ENCODE results near the gene ARSH. TPM values are rescaled to one million over a fixed set of nuclear protein-coding genes. Genes with fewer than 3 reads are reported as not detected.
"Not testable (repeated sequence)": the region's sequence is repeated elsewhere in the genome, so short reads cannot be mapped to it uniquely, and the experiment has no call there.

ARSH gene
- total RNA-seq: 0.12 TPM

- DNase-seq (ENCODE audit: low spot score): no peak
These were observed at the start of gene ARSH for GRCh38 chrX:3006495-3006894. TSS of gene ARSH (plus strand) at chrX:3006546. CDS start at chrX:3006613, 67 bp downstream.

- no peak for DNase-seq (ENCODE audit: low spot score)
These were observed 48.1 kb upstream of the ARSH start for GRCh38 chrX:2958199-2958598.

GRCh38 chrX:2960861-2961515 is 45.4 kb upstream of the ARSH start:
- no peak for DNase-seq (ENCODE audit: low spot score)

- DNase-seq (ENCODE audit: low spot score): no peak
These were observed 44.0 kb upstream of the ARSH start for GRCh38 chrX:2962381-2962780.

GRCh38 chrX:2963449-2963848 is 42.9 kb upstream of the ARSH start:
- DNase-seq (ENCODE audit: low spot score): not testable (repeated sequence)

- peak; percentile 16 for DNase-seq (ENCODE audit: low spot score)
These were observed 42.2 kb upstream of the ARSH start for GRCh38 chrX:2963992-2964794.

- DNase-seq (ENCODE audit: low spot score): no peak
These were observed 40.4 kb upstream of the ARSH start for GRCh38 chrX:2965965-2966364.

- DNase-seq (ENCODE audit: low spot score): no peak
These were observed 39.3 kb upstream of the ARSH start for GRCh38 chrX:2967012-2967411.

GRCh38 chrX:2967584-2967983 is 38.8 kb upstream of the ARSH start:
- no peak for DNase-seq (ENCODE audit: low spot score)

- DNase-seq (ENCODE audit: low spot score): peak; percentile 23
These were observed 38.1 kb upstream of the ARSH start for GRCh38 chrX:2967998-2968909.

- DNase-seq (ENCODE audit: low spot score): no peak
These were observed 37.3 kb upstream of the ARSH start for GRCh38 chrX:2969021-2969420.

- DNase-seq (ENCODE audit: low spot score): no peak
These were observed 34.0 kb upstream of the ARSH start for GRCh38 chrX:2972391-2972790.

- DNase-seq (ENCODE audit: low spot score): no peak
These were observed 31.4 kb upstream of the ARSH start for GRCh38 chrX:2974961-2975360.

GRCh38 chrX:2978639-2979038 is 27.7 kb upstream of the ARSH start:
- DNase-seq (ENCODE audit: low spot score): not testable (repeated sequence)

GRCh38 chrX:2984342-2984741 is 22.0 kb upstream of the ARSH start:
- no peak for DNase-seq (ENCODE audit: low spot score)

GRCh38 chrX:2989565-2989964 is 16.8 kb upstream of the ARSH start:
- DNase-seq (ENCODE audit: low spot score): no peak

GRCh38 chrX:3010532-3010931 is 4.2 kb downstream of the ARSH start:
- DNase-seq (ENCODE audit: low spot score): no peak

GRCh38 chrX:3017492-3017891 is 11.1 kb downstream of the ARSH start:
- DNase-seq (ENCODE audit: low spot score): no peak

- no peak for DNase-seq (ENCODE audit: low spot score)
These were observed 17.8 kb downstream of the ARSH start for GRCh38 chrX:3024176-3024575.

GRCh38 chrX:3026074-3026815 is 19.9 kb downstream of the ARSH start:
- peak; percentile 20 for DNase-seq (ENCODE audit: low spot score)

GRCh38 chrX:3029129-3029528 is 22.8 kb downstream of the ARSH start:
- DNase-seq (ENCODE audit: low spot score): no peak

- DNase-seq (ENCODE audit: low spot score): no peak
These were observed 30.9 kb downstream of the ARSH start for GRCh38 chrX:3037218-3037617.
